Esophagus muscularis mucosa (tissue), 4 donors: Measurements from ENCODE around the gene PPARG. TPM values are rescaled to one million over a fixed set of nuclear protein-coding genes. Genes with fewer than 3 reads are reported as not detected.

Source experiments
- DNase-seq: peaks from one replicate; pipeline ENCODE4 v3.0.0-alpha.2; 2017; ENCODE audit errors: extremely low spot score
- H3K27ac ChIP-seq, 4 donors: fragments of 200-600 bp; sonication (generic); replicated peaks in 1 of 4; 1 replicate in 3 of 4; 2 replicates in 1 of 4; pipeline ENCODE4 v1.5.1; 2016 to 2019; ENCODE audit warnings: mild to moderate bottlenecking in 1 of 4
- H3K27me3 ChIP-seq, 4 donors: fragments of 200-600 bp; sonication (generic); one replicate each; pipeline versions ENCODE4 v1.5.1 to v1.6.0; 2016 to 2019
- H3K36me3 ChIP-seq, 4 donors: fragments of 200-600 bp; sonication (generic); one replicate each; pipeline ENCODE4 v1.5.1; 2016 to 2019
- H3K4me1 ChIP-seq, 4 donors: fragments of 200-600 bp; sonication (generic); one replicate each; pipeline ENCODE4 v1.5.1; 2016 to 2019
- H3K4me3 ChIP-seq, 4 donors: fragments of 200-600 bp; sonication (generic); 1 replicate in 2 of 4; 2 replicates in 2 of 4; pipeline ENCODE4 v1.5.1; 2016 to 2019; ENCODE audit warnings: mild to moderate bottlenecking in 4 of 4, moderate library complexity in 1 of 4
- H3K9me3 ChIP-seq, 4 donors: fragments of 200-600 bp; sonication (generic); 1 replicate in 3 of 4; 2 replicates in 1 of 4; pipeline ENCODE4 v1.5.1; 2016 to 2019
- EP300 ChIP-seq: sonication (generic); formaldehyde crosslinking; IDR thresholded peaks from one replicate; pipeline ENCODE4 v1.6.1; 2017; ENCODE audit warnings: antibody characterized with exemption
- POLR2A ChIP-seq: fragments of 450-650 bp; IDR thresholded peaks from one replicate; pipeline ENCODE4 v1.6.1; 2017; ENCODE audit warnings: antibody characterized with exemption, moderate library complexity, mild to moderate bottlenecking, low read depth
- POLR2AphosphoS5 ChIP-seq, 2 donors: sonication (generic); formaldehyde crosslinking; IDR thresholded peaks; one replicate each; pipeline ENCODE4 v1.6.1; 2017; ENCODE audit warnings: antibody characterized with exemption in 2 of 2
- WGBS: methylation state at CpG from one replicate; pipeline ENCODE4 v1.1.5; 2018; 5-methylcytosine and 5-hydroxymethylcytosine counted together
- intact Hi-C: fragments of 100-400 bp; cut with DNase I; formaldehyde crosslinking; loops from one replicate; pipeline ENCODE4 v1.15.1; 2023
- total RNA-seq, 4 donors: library from RNA; depleted of rRNA; stranded (reverse); fragments of >200 nt; gene quantifications; one replicate each; pipeline versions ENCODE4 v1.1.0 to v1.2.1, GENCODE V29; 2016
- TF ChIP-seq, protein P1 (sequence below), 3 experiments: fragments of 200-600 bp in 2 of 3; fragments of 450-650 bp in 1 of 3; sonication (generic) in 2 of 3; IDR thresholded peaks; one replicate each; pipeline ENCODE4 v1.5.1; 2017 to 2019; ENCODE audit warnings: antibody characterized with exemption in 3 of 3, mild to moderate bottlenecking in 2 of 3, moderate library complexity in 1 of 3

Gene PPARG
- total RNA-seq, 4 donors from 2014 or later = 3.7 to 10.6 (median 8.8) TPM

DNA sequence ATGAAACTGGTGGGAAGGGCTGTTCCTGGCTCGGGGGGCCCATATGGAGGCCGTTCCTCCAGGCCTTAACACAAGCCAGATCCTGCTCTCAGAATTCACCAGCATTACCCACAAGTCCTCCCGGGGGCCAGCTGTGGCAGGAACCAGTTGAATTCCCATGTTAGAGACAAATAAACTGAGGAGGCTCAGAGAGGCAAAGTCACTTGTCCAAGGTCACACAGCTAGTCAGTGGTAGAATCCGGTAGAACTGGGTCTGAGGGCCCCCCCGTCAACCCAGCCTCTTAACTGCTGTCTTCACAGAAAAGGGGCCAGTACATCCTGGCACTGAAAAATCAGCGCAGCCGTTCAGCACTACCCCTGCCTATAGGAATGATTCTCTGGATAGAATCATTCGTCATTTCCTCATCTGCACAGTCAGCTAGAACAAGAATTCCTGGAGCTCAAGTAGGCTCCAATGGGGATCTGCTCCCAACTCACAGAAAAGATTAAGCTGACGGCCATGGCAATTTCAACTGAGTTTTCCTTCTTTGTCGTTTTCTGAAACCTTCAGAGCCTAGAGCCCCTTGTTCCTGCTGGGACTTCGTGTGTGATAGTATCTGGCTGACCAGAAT lies 183.2 kb downstream of the PPARG start:
- Histone ChIP-seq H3K4me3 (no peak overlapping the region), H3K27me3 (no peaks in the 10 kb centered on the region), H3K36me3 (no peaks in the 10 kb centered on the region), H3K4me1 (peaks cover 0 to 9% (median 5%) of the 10 kb centered on the region in 4 donors), H3K9me3 (no peaks in the 10 kb centered on the region), H3K27ac (no peak overlapping the region)
- WGBS = 89% methylated on average over 6 of the region's 11 CpGs
- no peak for DNase-seq
- intact Hi-C loops = loop anchor here (10.0 kb wide), 1 partner anchor 187 kb away; the partner anchor contains the start of gene PPARG
- no peak for TF ChIP-seq EP300
- TF ChIP-seq POLR2A = no peak
- TF ChIP-seq POLR2AphosphoS5 (IDR thresholded peaks at IDR 0.05) = no peak
- TF ChIP-seq, protein P1, sequence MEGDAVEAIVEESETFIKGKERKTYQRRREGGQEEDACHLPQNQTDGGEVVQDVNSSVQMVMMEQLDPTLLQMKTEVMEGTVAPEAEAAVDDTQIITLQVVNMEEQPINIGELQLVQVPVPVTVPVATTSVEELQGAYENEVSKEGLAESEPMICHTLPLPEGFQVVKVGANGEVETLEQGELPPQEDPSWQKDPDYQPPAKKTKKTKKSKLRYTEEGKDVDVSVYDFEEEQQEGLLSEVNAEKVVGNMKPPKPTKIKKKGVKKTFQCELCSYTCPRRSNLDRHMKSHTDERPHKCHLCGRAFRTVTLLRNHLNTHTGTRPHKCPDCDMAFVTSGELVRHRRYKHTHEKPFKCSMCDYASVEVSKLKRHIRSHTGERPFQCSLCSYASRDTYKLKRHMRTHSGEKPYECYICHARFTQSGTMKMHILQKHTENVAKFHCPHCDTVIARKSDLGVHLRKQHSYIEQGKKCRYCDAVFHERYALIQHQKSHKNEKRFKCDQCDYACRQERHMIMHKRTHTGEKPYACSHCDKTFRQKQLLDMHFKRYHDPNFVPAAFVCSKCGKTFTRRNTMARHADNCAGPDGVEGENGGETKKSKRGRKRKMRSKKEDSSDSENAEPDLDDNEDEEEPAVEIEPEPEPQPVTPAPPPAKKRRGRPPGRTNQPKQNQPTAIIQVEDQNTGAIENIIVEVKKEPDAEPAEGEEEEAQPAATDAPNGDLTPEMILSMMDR (IDR thresholded peaks at IDR 0.05) = no peak

DNA sequence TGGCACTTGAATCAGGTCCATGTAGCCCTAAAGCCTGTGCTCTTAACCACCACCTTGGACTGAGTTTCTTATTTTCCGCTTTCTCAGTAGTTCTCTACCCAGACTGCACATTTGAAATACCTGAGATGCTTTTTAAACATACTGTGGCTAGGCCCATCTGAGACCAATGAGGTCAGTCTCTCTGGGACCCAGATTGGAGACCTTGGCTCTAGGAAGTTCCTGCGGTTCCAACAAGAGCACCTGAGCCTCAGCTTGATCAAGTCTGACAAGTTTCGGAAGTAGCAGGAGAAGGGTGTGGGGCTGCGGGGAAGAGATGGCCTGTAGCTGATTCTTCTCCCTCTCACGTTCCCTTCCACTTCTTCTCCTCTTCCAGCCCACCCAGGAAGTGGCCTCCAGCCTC lies 183.9 kb downstream of the PPARG start:
- TF ChIP-seq POLR2A (no peak), EP300 (no peak), POLR2AphosphoS5 (IDR thresholded peaks at IDR 0.05) (no peak)
- TF ChIP-seq, protein P1 (IDR thresholded peaks at IDR 0.05) = no peak
- Histone ChIP-seq H3K4me3 (no peak overlapping the region), H3K27ac (no peak overlapping the region), H3K36me3 (no peaks in the 10 kb centered on the region), H3K4me1 (peaks cover 0 to 9% (median 5%) of the 10 kb centered on the region in 4 donors), H3K27me3 (no peaks in the 10 kb centered on the region), H3K9me3 (no peaks in the 10 kb centered on the region)
- intact Hi-C loops = loop anchor here (10.0 kb wide), 1 partner anchor 188 kb away; the partner anchor contains the start of gene PPARG
- 96% methylated on average over 5 of the region's 5 CpGs for WGBS
- DNase-seq = no peak

DNA sequence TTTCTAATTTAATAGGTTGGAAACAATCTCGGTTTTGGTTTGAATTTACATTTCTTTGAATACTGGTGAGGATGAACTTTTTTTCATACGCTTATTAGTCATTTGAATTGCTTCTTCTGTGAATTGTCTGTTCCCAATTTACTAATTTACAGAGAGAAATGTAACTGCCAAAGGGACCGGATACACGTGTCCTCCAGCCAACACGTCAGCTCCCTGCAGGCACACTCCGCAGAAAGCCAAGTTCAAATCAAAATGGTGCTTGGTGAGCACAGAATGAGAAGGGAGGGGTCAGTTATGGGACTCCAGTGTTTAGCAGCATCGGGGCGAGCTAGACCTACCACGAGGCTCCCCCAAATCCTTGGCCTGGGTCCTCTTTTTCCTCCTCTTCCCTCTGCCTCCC lies 184.6 kb downstream of the PPARG start:
- Histone ChIP-seq H3K9me3 (no peaks in the 10 kb centered on the region), H3K36me3 (no peaks in the 10 kb centered on the region), H3K4me3 (no peak overlapping the region), H3K4me1 (peaks cover 0 to 9% (median 5%) of the 10 kb centered on the region in 4 donors), H3K27me3 (no peaks in the 10 kb centered on the region), H3K27ac (no peak overlapping the region)
- WGBS = 91% methylated on average over 9 of the region's 9 CpGs
- no peak for DNase-seq
- TF ChIP-seq POLR2A (no peak), EP300 (no peak)
- TF ChIP-seq, protein P1 (IDR thresholded peaks at IDR 0.05) = no peak
- intact Hi-C loops = loop anchor here (10.0 kb wide), 1 partner anchor 189 kb away; the partner anchor contains the start of gene PPARG

DNA sequence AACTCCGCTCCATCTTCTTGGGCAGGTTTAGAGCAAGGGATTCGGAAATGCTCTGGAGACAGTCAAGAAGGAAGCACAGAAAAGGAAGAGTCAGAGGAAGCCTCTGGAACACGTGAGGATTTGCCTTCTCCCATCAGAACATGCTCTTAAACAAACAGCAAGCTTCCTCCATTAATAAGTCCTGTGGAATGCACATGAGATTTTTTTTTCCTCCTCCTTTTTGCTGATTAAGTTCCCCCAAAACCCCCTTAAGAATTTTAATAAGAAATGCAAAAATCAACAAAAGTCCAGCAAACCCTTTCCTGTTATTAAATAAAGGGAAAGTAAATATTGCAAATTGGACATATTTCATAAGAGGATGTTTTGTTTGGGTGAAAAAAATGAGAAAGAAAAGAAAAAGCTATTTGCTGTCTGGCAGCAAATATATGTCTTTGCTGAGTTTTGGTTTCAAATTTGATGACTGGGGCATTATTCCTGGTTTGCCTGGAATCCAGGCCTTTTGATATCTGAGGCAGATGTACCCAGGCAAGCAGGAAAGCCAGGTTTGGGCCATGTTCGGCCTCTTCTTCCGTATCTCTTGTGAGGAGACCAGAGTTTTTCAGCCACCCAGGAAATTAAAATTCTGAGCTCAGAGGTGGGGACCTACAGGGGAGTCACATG lies 187.5 kb downstream of the PPARG start:
- TF ChIP-seq, protein P1 (IDR thresholded peaks at IDR 0.05) = no peak
- TF ChIP-seq POLR2AphosphoS5 (IDR thresholded peaks at IDR 0.05) = no peak
- TF ChIP-seq POLR2A = no peak
- no peak for TF ChIP-seq EP300

More for the DNA sequence above, 187.5 kb downstream of the PPARG start:
- no peak for DNase-seq
- no peaks in the 10 kb centered on the region for H3K9me3 ChIP-seq
- H3K4me3 ChIP-seq = no peak overlapping the region
- no peaks in the 10 kb centered on the region for H3K36me3 ChIP-seq
- intact Hi-C loops = loop anchor here (10.0 kb wide), 1 partner anchor 192 kb away; the partner anchor contains the start of gene PPARG
- no peaks in the 10 kb centered on the region for H3K27me3 ChIP-seq
- no peak overlapping the region for H3K27ac ChIP-seq
- H3K4me1 ChIP-seq = peaks cover 6 to 10% (median 9%) of the 10 kb centered on the region in 4 donors
- WGBS = 69% methylated on average over 5 of the region's 5 CpGs
